IMR-90 (cell line): ENCODE measurements around the gene COLQ. TPM values are rescaled to one million over a fixed set of nuclear protein-coding genes. Genes with fewer than 3 reads are reported as not detected.

ENCODE experiments used
- ATAC-seq: fragments of 200-7000 bp; cut with Tn5 transposase; 2 replicates; pipeline ENCODE4 v1.9.1; 2020; ENCODE audit warnings: low read depth, mild to moderate bottlenecking, moderate library complexity
- BruUV-seq: library from RNA; stranded (reverse); fragments of 400-500 nt; replicated peaks from 2 replicates; lab custom pipeline; 2021; lab: Mats Ljungman, UMichigan
- CTCF ChIA-PET: fragments of 300-600 bp; formaldehyde crosslinking; extraction: SDS; loops from one replicate; lab custom pipeline; 2021; ENCODE audit warnings: antibody characterized with exemption; lab: Yijun Ruan, JAX
- POLR2A ChIA-PET: fragments of 300-600 bp; sonication (Branson Sonifier 250); formaldehyde crosslinking; loops from one replicate; lab custom pipeline; 2022; ENCODE audit warnings: antibody characterized with exemption; ENCODE audit not compliant: unreplicated experiment; lab: Charles Lee
- DNase-seq: peaks from one replicate; pipeline ENCODE4 v3.0.0; 2013
- H2AFZ ChIP-seq: replicated peaks from 2 replicates; pipeline ENCODE3; 2013; ENCODE audit warnings: low read length, mild to moderate bottlenecking; ENCODE audit not compliant: poor library complexity
- H2AK5ac ChIP-seq: 2 replicates; pipeline ENCODE4 v1.6.1; 2013; ENCODE audit warnings: low read depth, low read length, inconsistent platforms
- H2AK9ac ChIP-seq: replicated peaks from 2 replicates; pipeline ENCODE3; 2013; ENCODE audit warnings: mild to moderate bottlenecking, low read depth, low read length, moderate library complexity; ENCODE audit not compliant: poor library complexity
- H2BK120ac ChIP-seq: 2 replicates; pipeline ENCODE4 v1.6.1; 2013; ENCODE audit warnings: low read depth, low read length, inconsistent platforms
- H2BK15ac ChIP-seq: 3 replicates; pipeline ENCODE4 v1.6.1; 2013; ENCODE audit warnings: low read depth, low read length, inconsistent platforms
- H2BK20ac ChIP-seq: 2 replicates; pipeline ENCODE4 v1.6.1; 2013; ENCODE audit warnings: low read depth, mild to moderate bottlenecking, inconsistent platforms, low read length, moderate library complexity
- H2BK5ac ChIP-seq: 2 replicates; pipeline ENCODE4 v1.6.1; 2013; ENCODE audit warnings: mild to moderate bottlenecking, low read depth, low read length, inconsistent platforms; ENCODE audit not compliant: poor library complexity, severe bottlenecking
- H3K14ac ChIP-seq: replicated peaks from 2 replicates; pipeline ENCODE4 v1.6.1; 2013; ENCODE audit warnings: low read depth, low read length, inconsistent platforms
- H3K18ac ChIP-seq: 2 replicates; pipeline ENCODE4 v1.6.1; 2013; ENCODE audit warnings: low read depth, low read length, control low read depth
- H3K23ac ChIP-seq: 2 replicates; pipeline ENCODE4 v1.6.1; 2013; ENCODE audit warnings: low read depth, low read length, inconsistent platforms
- H3K27ac ChIP-seq: 2 replicates; pipeline ENCODE4 v1.5.1; 2013; ENCODE audit warnings: mild to moderate bottlenecking, control low read depth, low read length; ENCODE audit not compliant: insufficient read depth
- H3K27me3 ChIP-seq: 2 replicates; pipeline ENCODE4 v1.6.1; 2013; ENCODE audit warnings: low read length; ENCODE audit not compliant: control insufficient read depth, insufficient read depth
- H3K36me3 ChIP-seq: 2 replicates; pipeline ENCODE4 v1.6.1; 2013; ENCODE audit warnings: low read length, mixed read lengths; ENCODE audit not compliant: control insufficient read depth, insufficient read depth
- H3K4ac ChIP-seq: 2 replicates; pipeline ENCODE4 v1.6.1; 2013; ENCODE audit warnings: low read depth, low read length, inconsistent platforms
- H3K4me1 ChIP-seq: 2 replicates; pipeline ENCODE4 v1.6.1; 2013; ENCODE audit warnings: low read length, mixed read lengths; ENCODE audit not compliant: control insufficient read depth, insufficient read depth
- H3K4me2 ChIP-seq: 2 replicates; pipeline ENCODE4 v1.6.1; 2013; ENCODE audit warnings: low read depth, mild to moderate bottlenecking, control low read depth, low read length, moderate library complexity
- H3K4me3 ChIP-seq: 2 replicates; pipeline ENCODE4 v1.5.1; 2013; ENCODE audit warnings: low read depth, mild to moderate bottlenecking, control low read depth, low read length, moderate library complexity; ENCODE audit not compliant: insufficient read depth
- H3K56ac ChIP-seq: 2 replicates; pipeline ENCODE4 v1.6.1; 2013; ENCODE audit warnings: low read length, inconsistent platforms; ENCODE audit not compliant: insufficient read depth; ENCODE audit errors: extremely low read depth
- H3K79me1 ChIP-seq, 2 experiments: 2 replicates each; pipeline ENCODE4 v1.6.1; 2013; ENCODE audit warnings: low read length in 2 of 2, inconsistent platforms in 1 of 2, low read depth in 1 of 2
- H3K9ac ChIP-seq: 2 replicates; pipeline ENCODE4 v1.6.1; 2013; ENCODE audit warnings: low read depth, low read length, control low read depth
- H3K9me1 ChIP-seq: 2 replicates; pipeline ENCODE4 v1.6.1; 2013; ENCODE audit warnings: low read length, inconsistent platforms; ENCODE audit not compliant: insufficient read depth
- H3K9me3 ChIP-seq: 2 replicates; pipeline ENCODE4 v1.6.1; 2013; ENCODE audit warnings: low read length; ENCODE audit not compliant: control insufficient read depth, insufficient read depth
- H4K20me1 ChIP-seq: 2 replicates; pipeline ENCODE4 v1.6.1; 2013; ENCODE audit warnings: low read length, inconsistent platforms; ENCODE audit not compliant: insufficient read depth
- H4K5ac ChIP-seq: 2 replicates; pipeline ENCODE4 v1.6.1; 2013; ENCODE audit warnings: mild to moderate bottlenecking, low read depth, low read length, control low read depth
- H4K8ac ChIP-seq, 2 experiments: 2 replicates each; pipeline ENCODE4 v1.6.1; 2013; ENCODE audit warnings: low read depth in 2 of 2, low read length in 2 of 2, control low read depth in 1 of 2, inconsistent platforms in 1 of 2
- H4K91ac ChIP-seq: 2 replicates; pipeline ENCODE4 v1.6.1; 2013; ENCODE audit warnings: low read depth, low read length, inconsistent platforms; ENCODE audit not compliant: insufficient read depth
- BHLHE40 ChIP-seq: fragments of 150-350 bp; IDR thresholded peaks from 2 replicates; pipeline ENCODE4 v1.6.1; 2016; ENCODE audit warnings: mild to moderate bottlenecking, low read depth, low read length
- FOS ChIP-seq: fragments of 150-350 bp; IDR thresholded peaks from 2 replicates; pipeline ENCODE4 v1.6.1; 2016; ENCODE audit warnings: low read depth, low read length
- POLR2A ChIP-seq: IDR thresholded peaks from 2 replicates; pipeline ENCODE4 v1.6.1; 2012; ENCODE audit warnings: mild to moderate bottlenecking, low read depth, low read length
- RFX5 ChIP-seq: IDR thresholded peaks from 2 replicates; pipeline ENCODE4 v1.8.0; 2012; ENCODE audit warnings: low read depth, mild to moderate bottlenecking, low read length, moderate library complexity
- WGBS, 2 experiments: methylation state at CpG; one replicate each; pipeline versions ENCODE4 v1.1.5 to v1.1.7; 2013; ENCODE audit warnings: missing lambda C conversion rate in 2 of 2; ENCODE audit not compliant: insufficient read length in 1 of 2; ENCODE audit errors: extremely low coverage in 2 of 2; 5-methylcytosine and 5-hydroxymethylcytosine counted together
- dilution Hi-C: fragments of 300-500 bp; cut with HindIII; formaldehyde crosslinking; loops from one replicate; pipeline ENCODE4 v1.14.3; 2018; ENCODE audit warnings: low sequenced_read_pairs; ENCODE audit not compliant: unreplicated experiment
- in situ Hi-C: fragments of 300-500 bp; cut with MboI; formaldehyde crosslinking; loops from 3 replicates; pipeline ENCODE4 v1.14.3; 2019; ENCODE audit warnings: low sequenced_read_pairs, inconsistent platforms, mixed read lengths
- intact Hi-C: fragments of 100-400 bp; cut with micrococcal nuclease; formaldehyde crosslinking; loops from 2 replicates; pipeline ENCODE4 v1.10.0; 2022
- polyA plus RNA-seq, 3 experiments: library from polyadenylated mRNA; depleted of rRNA; stranded (reverse); fragments of >200 nt; gene quantifications; 2 replicates each; pipeline ENCODE4 v1.2.3, GENCODE V29; 2012; ENCODE audit warnings: low replicate concordance in 1 of 3
- total RNA-seq: library from RNA; depleted of rRNA; stranded (reverse); fragments of >200 nt; gene quantifications from 2 replicates; pipeline ENCODE4 v1.2.3, GENCODE V29; 2012

The COLQ gene
- total and polyA plus RNA-seq, 2 of the 4 experiments (the other 2 are of a cell fraction) = 0.18 to 0.65 TPM

- ATAC-seq = no peak
- DNase-seq = no peak
- Histone ChIP-seq H2AK5ac (no peak overlapping the region), H2AFZ (peak overlapping the region; percentile 17), H2BK20ac (no peak overlapping the region), H3K9ac (no peak overlapping the region), H2BK120ac (no peak overlapping the region), H3K4ac (no peak overlapping the region), H3K4me2 (no peak overlapping the region), H3K23ac (no peak overlapping the region), H4K8ac (no peak overlapping the region), H2BK5ac (no peak overlapping the region), H4K20me1 (no peaks in the 10 kb centered on the region), H3K9me1 (no peaks in the 10 kb centered on the region), H2BK15ac (no peak overlapping the region), H3K18ac (no peak overlapping the region), H3K56ac (no peak overlapping the region), H3K36me3 (no peaks in the 10 kb centered on the region), H3K4me3 (no peak overlapping the region), H2AK9ac (no peak overlapping the region), H4K5ac (no peak overlapping the region), H3K9me3 (no peaks in the 10 kb centered on the region), H3K14ac (no peak overlapping the region), H3K27ac (no peak overlapping the region), H3K79me1 (no peaks in the 10 kb centered on the region), H3K4me1 (0 out of 2 replicates have a peak, but pooled peaks cover 4% of the 10 kb centered on the region), H3K27me3 (peaks cover 6% of the 10 kb centered on the region), H4K91ac (no peak overlapping the region)
- in situ Hi-C loops (no loop called here), intact Hi-C loops (no loop called here), dilution Hi-C loops (no loop called here)
- no CpG with 5 or more reads among the region's 4 CpGs for WGBS, 2 experiments
- BruUV-seq = no TSS peak
- ChIA-PET POLR2A (no interaction called here), CTCF (interaction anchor here (1.1 kb wide), 1 partner anchor 9 kb away, joined by 3 read pairs; no protein-coding TSS in a partner anchor)
- TF ChIP-seq POLR2A (no peak), RFX5 (no peak), FOS (no peak), BHLHE40 (no peak)
Measured at GRCh38 chr3:15519096-15519495, 2.4 kb downstream of the COLQ start.
